ENCODE measurements around the gene GALNT9.

GRCh38 chr12:132207083-132207775 lies 122.2 kb downstream of the GALNT9 start:
- TF ChIP-seq POLR2A (IDR thresholded peaks at IDR 0.05) (no peak), POLR2AphosphoS5 (IDR thresholded peaks at IDR 0.05) (no peak)
